Hindlimb muscle (tissue), 1 donor: ENCODE results near the gene DSP. TPM values are rescaled to one million over a fixed set of nuclear protein-coding genes. Genes with fewer than 3 reads are reported as not detected.
A peak's percentile ranks its signal among the peaks of the same experiment; 100 is the strongest.

Experiments used
- DNase-seq: peaks from one replicate; pipeline ENCODE4 v3.0.0-alpha.2; 2013
- polyA plus RNA-seq: library from polyadenylated mRNA; unstranded; fragments of 120-200 nt; gene quantifications from one replicate; pipeline ENCODE4 v1.2.1, GENCODE V29; 2013; ENCODE audit not compliant: insufficient read length

The DSP gene
- polyA plus RNA-seq, 1 donor = 5.7 TPM

GRCh38 chr6:7593229-7593628 lies 51.8 kb downstream of the DSP start:
- no peak for DNase-seq

GRCh38 chr6:7594579-7595125 lies 53.2 kb downstream of the DSP start:
- DNase-seq = no peak

GRCh38 chr6:7604003-7604402 lies 62.5 kb downstream of the DSP start:
- no peak for DNase-seq

- DNase-seq = no peak
Observed at GRCh38 chr6:7604506-7604905, 63.0 kb downstream of the DSP start.

DNA sequence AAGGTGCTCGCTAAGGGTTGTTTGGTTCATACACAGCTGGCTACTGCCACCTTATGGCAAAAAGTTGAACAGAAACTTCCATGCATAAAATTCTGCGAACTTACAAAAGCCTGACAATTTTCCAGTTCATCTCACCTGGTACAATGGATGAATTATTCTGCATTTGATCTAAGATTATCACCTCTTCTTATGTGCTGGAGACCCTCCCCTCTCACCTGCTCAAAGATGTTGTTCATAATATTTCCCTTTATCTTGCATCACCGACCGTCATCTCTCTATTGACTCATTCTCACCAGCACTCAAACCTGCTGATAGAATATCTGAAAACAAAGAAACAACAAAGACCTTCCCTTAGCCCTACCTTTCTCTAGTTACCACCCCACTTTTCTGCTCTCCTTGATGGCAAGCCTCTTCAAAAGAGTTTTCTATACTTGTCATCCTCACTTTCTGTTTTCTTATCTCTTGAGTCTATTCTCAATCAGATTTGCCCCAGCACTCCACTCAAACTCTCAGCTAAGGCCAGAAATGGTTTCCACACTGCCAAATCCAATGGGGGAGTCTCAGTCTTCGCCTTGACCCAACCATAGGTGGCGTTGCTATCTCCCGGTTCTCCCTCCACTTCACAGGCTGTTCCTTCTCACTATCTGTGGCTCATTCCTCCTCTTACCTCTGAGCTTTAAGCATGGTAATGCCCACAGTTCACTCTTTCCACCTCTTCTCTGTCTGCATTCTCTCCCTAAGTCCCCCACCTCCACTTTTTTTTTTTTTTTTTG lies 74.3 kb downstream of the DSP start:
- DNase-seq = peak; percentile 59

DNA sequence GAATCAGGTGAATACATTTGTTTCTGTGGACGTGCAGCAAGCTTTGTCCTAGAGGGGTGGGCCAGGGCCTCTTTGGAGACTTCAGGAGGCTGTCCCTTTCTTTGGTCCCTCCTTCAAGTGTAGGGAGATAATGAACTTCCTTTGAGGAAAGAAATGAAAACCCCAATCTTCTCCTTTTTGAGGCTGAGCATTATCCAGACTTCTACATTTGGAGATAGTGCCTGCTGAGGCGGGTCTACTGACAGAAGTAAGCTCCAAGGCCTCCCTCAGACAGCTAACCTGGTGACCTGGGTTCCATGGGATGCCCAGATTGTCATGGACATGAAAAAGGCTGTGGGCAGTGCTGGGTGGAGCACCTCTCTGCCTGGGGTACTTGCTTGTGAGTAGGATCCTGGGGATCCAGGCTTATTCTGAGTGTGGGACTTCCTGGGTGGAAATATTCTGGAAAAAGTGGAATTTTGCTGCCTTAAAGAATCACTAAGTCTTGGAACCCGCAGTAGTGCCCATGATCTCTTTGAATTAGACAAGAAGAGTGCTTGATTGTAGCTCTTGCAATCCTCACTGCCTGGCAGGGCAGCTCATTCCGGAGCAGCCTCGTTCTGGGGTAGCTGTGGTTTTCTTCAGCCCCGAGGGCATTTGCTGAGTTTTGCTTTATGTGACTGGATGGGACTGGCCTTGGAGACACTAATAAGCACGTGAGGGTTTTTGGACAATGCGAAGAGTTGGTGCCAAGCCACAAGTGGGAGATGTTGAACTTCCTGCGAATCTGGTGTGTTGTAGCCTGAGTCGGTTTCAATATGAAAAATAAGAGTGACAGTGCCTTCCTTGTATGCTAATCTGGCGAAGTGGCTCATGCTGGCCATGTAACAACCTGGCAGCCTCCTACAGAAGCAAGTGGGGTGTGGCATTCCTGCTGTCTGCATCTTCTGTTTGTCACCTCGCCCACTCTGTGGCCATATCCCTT lies 76.6 kb downstream of the DSP start:
- DNase-seq = peak; percentile 25

GRCh38 chr6:7621761-7622160 lies 80.3 kb downstream of the DSP start:
- no peak for DNase-seq

DNA sequence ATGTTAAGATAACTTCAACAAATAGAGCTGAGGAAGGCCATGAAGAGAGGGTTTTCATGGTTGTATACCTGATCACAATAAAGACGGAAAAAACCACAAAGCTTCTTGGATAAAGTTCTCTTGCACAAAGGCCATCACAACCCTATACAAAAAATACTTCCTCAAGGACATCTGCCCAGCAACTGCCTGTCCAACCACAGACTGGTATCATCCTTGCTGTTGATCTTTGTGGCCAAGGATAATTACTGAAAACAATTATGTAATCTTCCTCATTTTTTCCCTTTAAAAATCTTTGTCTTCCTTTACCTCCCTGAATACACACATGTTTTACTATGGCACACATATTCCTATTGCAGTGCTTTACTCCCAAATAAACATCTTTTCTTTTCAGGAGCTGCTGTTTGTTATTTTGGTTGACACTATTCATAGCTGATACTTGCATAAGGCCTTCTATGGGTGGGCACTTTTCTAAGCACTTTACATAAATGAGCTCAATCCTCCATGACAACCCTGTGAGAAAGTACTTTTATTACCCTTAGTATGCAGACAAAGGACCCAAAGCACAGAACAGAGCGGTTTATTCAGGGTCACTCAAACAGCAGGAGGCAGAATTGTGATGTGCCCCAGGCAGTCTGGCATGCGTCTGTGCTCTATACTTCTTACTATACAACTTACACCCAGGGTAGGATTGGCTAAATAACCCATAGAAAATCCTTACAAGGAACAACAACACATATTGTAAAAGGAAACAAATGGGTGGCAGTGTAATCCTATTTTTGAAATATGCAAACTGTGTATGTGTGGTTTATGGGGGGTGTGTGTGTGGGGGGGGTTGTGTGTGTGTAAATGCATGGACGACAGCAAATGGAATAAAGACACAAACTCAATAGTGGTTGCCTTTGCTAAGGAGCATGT lies 83.6 kb downstream of the DSP start:
- no peak for DNase-seq

- peak; percentile 12 for DNase-seq
Observed at GRCh38 chr6:7628479-7628878, 87.0 kb downstream of the DSP start.

DNA sequence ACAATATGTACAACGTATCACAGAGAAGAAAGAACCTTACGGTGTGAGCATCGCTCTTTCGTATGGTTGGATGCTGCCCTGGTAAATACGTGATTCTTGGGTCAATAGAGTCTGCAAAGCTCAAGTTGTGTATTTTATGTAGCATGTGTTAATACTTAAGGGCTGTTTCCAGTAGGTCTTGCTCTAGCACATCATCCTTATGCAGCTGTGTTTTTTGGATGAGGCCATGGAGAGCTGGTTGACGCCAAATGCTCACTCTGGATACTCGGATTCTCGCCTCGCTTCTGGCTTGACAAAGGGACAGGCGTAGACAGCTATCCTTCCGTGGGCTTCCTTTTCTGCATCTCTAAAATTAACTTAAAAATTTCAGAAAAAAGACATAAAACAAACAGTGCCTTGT lies 87.4 kb downstream of the DSP start:
- DNase-seq = peak; percentile 79

- no peak for DNase-seq
Observed at GRCh38 chr6:7629321-7629720, 87.8 kb downstream of the DSP start.

DNA sequence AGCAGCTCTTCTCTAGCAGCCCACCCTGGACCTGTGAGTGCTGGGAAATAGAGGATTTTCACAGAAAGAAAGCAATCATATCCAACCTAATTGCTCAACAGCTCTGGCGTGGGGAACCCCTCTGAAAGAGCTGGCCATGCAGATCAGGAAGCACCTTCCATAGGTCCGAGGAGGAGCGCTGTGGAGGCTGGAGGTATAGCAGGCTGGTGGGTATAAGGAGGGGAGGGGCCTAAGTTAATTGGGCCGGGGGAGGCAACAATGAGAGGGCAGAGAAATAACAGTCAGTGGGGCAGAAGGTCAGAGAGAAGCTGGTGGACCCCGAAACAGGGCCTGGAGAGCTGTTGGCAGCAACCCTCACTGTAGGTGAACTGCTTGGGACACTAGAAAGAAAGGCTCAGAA lies 89.3 kb downstream of the DSP start:
- DNase-seq = no peak

- no peak for DNase-seq
Observed at GRCh38 chr6:7631466-7631865, 90.0 kb downstream of the DSP start.

- DNase-seq = no peak
Observed at GRCh38 chr6:7632501-7633290, 91.2 kb downstream of the DSP start.

GRCh38 chr6:7633361-7633760 lies 91.9 kb downstream of the DSP start:
- DNase-seq = no peak

- no peak for DNase-seq
Observed at GRCh38 chr6:7636151-7636550, 94.7 kb downstream of the DSP start.

Other genes with a start within 250 kb of the DSP start
- 69.7 TPM for gene SSR1, start 228.5 kb upstream of the DSP start, polyA plus RNA-seq
- gene CAGE1, start 151.9 kb upstream of the DSP start, polyA plus RNA-seq = 0.06 TPM
- gene RIOK1, start 151.9 kb upstream of the DSP start, polyA plus RNA-seq = 21.0 TPM
- 15.9 TPM for gene SNRNP48, start 48.5 kb downstream of the DSP start, polyA plus RNA-seq
- 1.1 TPM for gene BMP6, start 184.4 kb downstream of the DSP start, polyA plus RNA-seq